WTC11 (cell line): Measurements from ENCODE around the gene MIGA1. TPM values are rescaled to one million over a fixed set of nuclear protein-coding genes. Genes with fewer than 3 reads are reported as not detected.

Experiments used
- ATAC-seq: fragments of 200-7000 bp; cut with Tn5 transposase; 2 replicates; pipeline ENCODE4 v1.10.0; 2021; ENCODE audit warnings: mild to moderate bottlenecking, moderate library complexity
- CTCF ChIA-PET: fragments of 300-600 bp; sonication (Branson Sonifier 250); formaldehyde crosslinking; loops from one replicate; lab custom pipeline; 2021; ENCODE audit warnings: antibody characterized with exemption; lab: Charles Lee
- POLR2A ChIA-PET: fragments of 350-600 bp; sonication (Branson Sonifier 250); formaldehyde crosslinking; loops from one replicate; lab custom pipeline; 2021; ENCODE audit warnings: antibody characterized with exemption; lab: Charles Lee
- DNase-seq: peaks from one replicate; pipeline ENCODE4 v3.0.0; 2021; ENCODE audit warnings: low spot score
- H3K27ac Mint-ChIP-seq: 2 replicates; pipeline ENCODE4 v1.8.0; 2021; ENCODE audit warnings: mixed read lengths
- H3K27me3 Mint-ChIP-seq: 2 replicates; pipeline ENCODE4 v1.8.0; 2021; ENCODE audit warnings: low read depth, mild to moderate bottlenecking, moderate library complexity, mixed read lengths
- H3K36me3 Mint-ChIP-seq: 2 replicates; pipeline ENCODE4 v1.8.0; 2021; ENCODE audit warnings: mixed read lengths
- H3K4me1 Mint-ChIP-seq: 2 replicates; pipeline ENCODE4 v1.8.0; 2022; ENCODE audit warnings: mixed read lengths
- H3K4me3 Mint-ChIP-seq: 2 replicates; pipeline ENCODE4 v1.8.0; 2021; ENCODE audit warnings: mild to moderate bottlenecking, moderate library complexity, mixed read lengths
- H3K9me3 Mint-ChIP-seq: 2 replicates; pipeline ENCODE4 v1.8.0; 2021; ENCODE audit warnings: mixed read lengths
- CREM ChIP-seq: sonication (generic); formaldehyde crosslinking; IDR thresholded peaks from 2 replicates; pipeline ENCODE4 v1.8.1; 2022; ENCODE audit warnings: mild to moderate bottlenecking, missing genetic modification reagents, moderate library complexity
- GABPB1 ChIP-seq: sonication (generic); formaldehyde crosslinking; IDR thresholded peaks from 2 replicates; pipeline ENCODE4 v1.8.1; 2023; ENCODE audit warnings: mild to moderate bottlenecking, missing genetic modification reagents
- GTF2I ChIP-seq: fragments of 250-450 bp; sonication (Bioruptor Pico); conservative IDR thresholded peaks from 2 replicates; pipeline ENCODE4 v1.4.0; 2021; ENCODE audit warnings: mild to moderate bottlenecking
- KAT7 ChIP-seq: sonication (generic); formaldehyde crosslinking; IDR thresholded peaks from 2 replicates; pipeline ENCODE4 v1.8.1; 2023; ENCODE audit warnings: missing genetic modification reagents, mild to moderate bottlenecking, borderline replicate concordance
- MXD4 ChIP-seq: fragments of 250-450 bp; sonication (Bioruptor Pico); IDR thresholded peaks from 2 replicates; pipeline ENCODE4 v1.8.0; 2021; ENCODE audit warnings: mild to moderate bottlenecking, moderate library complexity, borderline replicate concordance
- NFE2L1 ChIP-seq: sonication (generic); formaldehyde crosslinking; IDR thresholded peaks from 2 replicates; pipeline ENCODE4 v1.8.1; 2023; ENCODE audit warnings: missing genetic modification reagents
- NR2C2 ChIP-seq: sonication (generic); formaldehyde crosslinking; IDR thresholded peaks from 2 replicates; pipeline ENCODE4 v1.8.0; 2022; ENCODE audit warnings: mild to moderate bottlenecking, missing genetic modification reagents
- RELA ChIP-seq: sonication (generic); formaldehyde crosslinking; IDR thresholded peaks from 2 replicates; pipeline ENCODE4 v1.8.1; 2022; ENCODE audit warnings: missing genetic modification reagents, mild to moderate bottlenecking, borderline replicate concordance
- SOX15 ChIP-seq: fragments of 250-450 bp; sonication (Bioruptor Pico); IDR thresholded peaks from 2 replicates; pipeline ENCODE4 v1.9.0; 2021; ENCODE audit warnings: mild to moderate bottlenecking
- SP1 ChIP-seq: sonication (generic); formaldehyde crosslinking; conservative IDR thresholded peaks from 2 replicates; pipeline ENCODE4 v1.8.1; 2022; ENCODE audit warnings: missing genetic modification reagents
- ZNF263 ChIP-seq: sonication (generic); formaldehyde crosslinking; IDR thresholded peaks from 2 replicates; pipeline ENCODE4 v1.8.1; 2022; ENCODE audit warnings: low read depth, mild to moderate bottlenecking, moderate library complexity, missing genetic modification reagents
- ZNF396 ChIP-seq: fragments of 250-450 bp; sonication (Bioruptor Pico); IDR thresholded peaks from 2 replicates; pipeline ENCODE4 v1.8.0; 2021; ENCODE audit warnings: mild to moderate bottlenecking, moderate library complexity, borderline replicate concordance
- ZNF671 ChIP-seq: fragments of 250-450 bp; sonication (Bioruptor Pico); IDR thresholded peaks from 2 replicates; pipeline ENCODE4 v1.8.0; 2021; ENCODE audit warnings: mild to moderate bottlenecking
- total RNA-seq: library from RNA; stranded (reverse); gene quantifications from 3 replicates; pipeline ENCODE4 v1.2.3, GENCODE V29; 2021
- TF ChIP-seq, protein P1 (sequence below): sonication (generic); formaldehyde crosslinking; IDR thresholded peaks from 2 replicates; pipeline ENCODE4 v1.8.1; 2022; ENCODE audit warnings: mild to moderate bottlenecking, moderate library complexity, missing genetic modification reagents
- TF ChIP-seq, protein P2 (sequence below): sonication (generic); formaldehyde crosslinking; IDR thresholded peaks from 2 replicates; pipeline ENCODE4 v1.8.0; 2022; ENCODE audit warnings: missing genetic modification reagents
- TF ChIP-seq, protein P3 (sequence below): sonication (generic); formaldehyde crosslinking; IDR thresholded peaks from 2 replicates; pipeline ENCODE4 v1.8.1; 2023; ENCODE audit warnings: mild to moderate bottlenecking, missing genetic modification reagents, moderate library complexity
- TF ChIP-seq, protein P4 (sequence below): fragments of 250-450 bp; sonication (Bioruptor Pico); conservative IDR thresholded peaks from 2 replicates; pipeline ENCODE4 v1.9.0; 2021; ENCODE audit warnings: mild to moderate bottlenecking
- TF ChIP-seq, protein P5 (sequence below): sonication (generic); formaldehyde crosslinking; conservative IDR thresholded peaks from 2 replicates; pipeline ENCODE4 v1.8.1; 2023; ENCODE audit warnings: mild to moderate bottlenecking, low read depth, missing genetic modification reagents, moderate library complexity
- TF ChIP-seq, protein P6 (sequence below): fragments of 250-450 bp; sonication (Bioruptor Pico); IDR thresholded peaks from 2 replicates; pipeline ENCODE4 v1.9.0; 2021; ENCODE audit warnings: mild to moderate bottlenecking

Gene MIGA1
- total RNA-seq, 1 experiment from 2014 or later = 6.2 TPM

DNA sequence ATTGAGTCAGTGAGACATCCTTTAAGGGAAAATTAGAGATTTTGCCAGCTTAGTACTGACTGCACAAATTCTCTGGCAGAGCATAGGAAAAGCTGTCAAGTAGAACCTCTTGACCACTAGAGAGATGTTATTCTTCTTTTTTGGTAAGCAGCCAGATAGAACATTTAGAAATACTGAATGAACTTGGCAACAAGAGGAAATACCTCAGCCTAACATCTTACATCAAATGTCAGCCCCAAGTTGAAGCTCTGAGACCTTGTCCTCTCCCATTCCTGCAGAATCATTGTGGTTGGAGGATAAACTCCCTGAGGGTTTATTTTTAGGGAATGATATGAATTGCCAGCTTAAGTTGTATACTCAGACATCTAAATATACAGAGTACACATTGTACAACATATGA lies 53.5 kb downstream of the MIGA1 start (continued):
- TF ChIP-seq, protein P1, sequence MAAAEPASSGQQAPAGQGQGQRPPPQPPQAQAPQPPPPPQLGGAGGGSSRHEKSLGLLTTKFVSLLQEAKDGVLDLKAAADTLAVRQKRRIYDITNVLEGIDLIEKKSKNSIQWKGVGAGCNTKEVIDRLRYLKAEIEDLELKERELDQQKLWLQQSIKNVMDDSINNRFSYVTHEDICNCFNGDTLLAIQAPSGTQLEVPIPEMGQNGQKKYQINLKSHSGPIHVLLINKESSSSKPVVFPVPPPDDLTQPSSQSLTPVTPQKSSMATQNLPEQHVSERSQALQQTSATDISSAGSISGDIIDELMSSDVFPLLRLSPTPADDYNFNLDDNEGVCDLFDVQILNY = no peak
- TF ChIP-seq, protein P2, sequence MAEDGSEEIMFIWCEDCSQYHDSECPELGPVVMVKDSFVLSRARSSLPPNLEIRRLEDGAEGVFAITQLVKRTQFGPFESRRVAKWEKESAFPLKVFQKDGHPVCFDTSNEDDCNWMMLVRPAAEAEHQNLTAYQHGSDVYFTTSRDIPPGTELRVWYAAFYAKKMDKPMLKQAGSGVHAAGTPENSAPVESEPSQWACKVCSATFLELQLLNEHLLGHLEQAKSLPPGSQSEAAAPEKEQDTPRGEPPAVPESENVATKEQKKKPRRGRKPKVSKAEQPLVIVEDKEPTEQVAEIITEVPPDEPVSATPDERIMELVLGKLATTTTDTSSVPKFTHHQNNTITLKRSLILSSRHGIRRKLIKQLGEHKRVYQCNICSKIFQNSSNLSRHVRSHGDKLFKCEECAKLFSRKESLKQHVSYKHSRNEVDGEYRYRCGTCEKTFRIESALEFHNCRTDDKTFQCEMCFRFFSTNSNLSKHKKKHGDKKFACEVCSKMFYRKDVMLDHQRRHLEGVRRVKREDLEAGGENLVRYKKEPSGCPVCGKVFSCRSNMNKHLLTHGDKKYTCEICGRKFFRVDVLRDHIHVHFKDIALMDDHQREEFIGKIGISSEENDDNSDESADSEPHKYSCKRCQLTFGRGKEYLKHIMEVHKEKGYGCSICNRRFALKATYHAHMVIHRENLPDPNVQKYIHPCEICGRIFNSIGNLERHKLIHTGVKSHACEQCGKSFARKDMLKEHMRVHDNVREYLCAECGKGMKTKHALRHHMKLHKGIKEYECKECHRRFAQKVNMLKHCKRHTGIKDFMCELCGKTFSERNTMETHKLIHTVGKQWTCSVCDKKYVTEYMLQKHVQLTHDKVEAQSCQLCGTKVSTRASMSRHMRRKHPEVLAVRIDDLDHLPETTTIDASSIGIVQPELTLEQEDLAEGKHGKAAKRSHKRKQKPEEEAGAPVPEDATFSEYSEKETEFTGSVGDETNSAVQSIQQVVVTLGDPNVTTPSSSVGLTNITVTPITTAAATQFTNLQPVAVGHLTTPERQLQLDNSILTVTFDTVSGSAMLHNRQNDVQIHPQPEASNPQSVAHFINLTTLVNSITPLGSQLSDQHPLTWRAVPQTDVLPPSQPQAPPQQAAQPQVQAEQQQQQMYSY = no peak

DNA sequence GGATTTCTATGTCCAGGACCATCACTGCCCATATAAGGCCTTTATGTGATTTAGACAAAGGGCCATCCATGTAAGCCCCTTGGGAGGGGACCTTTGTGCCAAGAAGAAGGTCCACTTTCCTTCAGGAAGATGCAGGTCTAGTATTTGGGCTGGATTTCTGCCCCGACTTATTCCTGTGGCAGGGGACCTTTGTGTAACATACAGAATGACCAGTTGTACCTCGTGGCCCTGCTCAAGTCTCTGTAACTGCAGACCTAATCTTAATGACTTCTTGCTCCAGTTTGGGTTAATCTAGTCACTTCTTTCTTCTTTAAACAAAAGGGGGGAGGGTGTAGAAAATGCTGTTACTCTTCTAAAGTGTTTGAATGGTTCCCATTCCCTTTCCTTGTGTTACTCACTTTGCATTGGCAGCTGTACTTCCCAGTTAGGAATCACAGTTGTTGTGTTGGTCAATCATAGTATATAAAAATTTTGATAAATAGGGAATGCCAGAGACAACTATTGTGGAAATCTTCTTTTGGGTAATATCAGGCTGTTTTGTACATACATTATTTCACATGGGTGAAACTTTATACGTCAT lies 54.2 kb downstream of the MIGA1 start:
- POLR2A ChIA-PET = no interaction called here
- no peak for ATAC-seq
- H3K4me1 Mint-ChIP-seq = 0 out of 2 replicates have a peak, but pooled peaks cover 4% of the 10 kb centered on the region
- no peak for TF ChIP-seq ZNF263 (CRISPR knock-in tag)
- no peak for TF ChIP-seq KAT7 (CRISPR knock-in tag)
- TF ChIP-seq CREM (CRISPR knock-in tag) = no peak
- no peak for TF ChIP-seq NR2C2
- TF ChIP-seq, protein P3, sequence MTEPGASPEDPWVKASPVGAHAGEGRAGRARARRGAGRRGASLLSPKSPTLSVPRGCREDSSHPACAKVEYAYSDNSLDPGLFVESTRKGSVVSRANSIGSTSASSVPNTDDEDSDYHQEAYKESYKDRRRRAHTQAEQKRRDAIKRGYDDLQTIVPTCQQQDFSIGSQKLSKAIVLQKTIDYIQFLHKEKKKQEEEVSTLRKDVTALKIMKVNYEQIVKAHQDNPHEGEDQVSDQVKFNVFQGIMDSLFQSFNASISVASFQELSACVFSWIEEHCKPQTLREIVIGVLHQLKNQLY (CRISPR knock-in tag) = no peak
- TF ChIP-seq, protein P4, sequence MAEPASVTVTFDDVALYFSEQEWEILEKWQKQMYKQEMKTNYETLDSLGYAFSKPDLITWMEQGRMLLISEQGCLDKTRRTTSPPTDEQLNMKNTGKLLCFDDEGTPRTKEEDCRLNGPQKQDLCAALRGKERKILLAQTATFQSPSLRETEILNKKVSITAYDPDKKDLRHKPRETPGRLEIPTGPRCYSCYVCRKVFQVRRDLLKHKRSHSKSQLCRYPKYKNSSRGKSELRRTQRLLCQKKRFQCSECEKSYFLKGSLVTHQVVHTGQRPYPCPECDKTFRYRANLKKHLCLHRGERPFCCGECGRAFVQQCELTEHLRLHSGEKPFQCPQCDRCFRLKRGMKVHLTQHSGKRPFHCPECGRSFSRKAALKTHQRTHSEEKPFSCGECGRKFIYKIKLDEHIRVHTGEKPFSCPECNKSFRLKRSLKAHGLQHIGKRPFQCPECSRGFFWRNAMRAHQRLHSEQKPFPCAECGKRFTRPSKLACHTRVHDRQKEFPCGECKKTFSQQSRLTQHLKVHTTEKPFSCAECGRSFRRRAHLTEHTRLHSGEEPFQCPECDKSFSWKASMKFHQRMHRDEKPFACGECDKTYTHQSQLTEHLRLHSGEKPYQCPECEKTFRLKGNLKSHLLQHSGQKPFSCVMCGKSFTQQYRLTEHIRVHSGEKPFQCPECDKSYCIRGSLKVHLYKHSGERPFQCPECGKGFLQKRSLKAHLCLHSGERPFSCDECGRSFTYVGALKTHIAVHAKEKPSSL (CRISPR knock-in tag) = no peak
- TF ChIP-seq ZNF396 (CRISPR knock-in tag) = no peak
- TF ChIP-seq GTF2I (CRISPR knock-in tag) = no peak
- TF ChIP-seq GABPB1 (CRISPR knock-in tag) = no peak
- TF ChIP-seq RELA = no peak
- no peak for TF ChIP-seq SP1
- TF ChIP-seq, protein P5, sequence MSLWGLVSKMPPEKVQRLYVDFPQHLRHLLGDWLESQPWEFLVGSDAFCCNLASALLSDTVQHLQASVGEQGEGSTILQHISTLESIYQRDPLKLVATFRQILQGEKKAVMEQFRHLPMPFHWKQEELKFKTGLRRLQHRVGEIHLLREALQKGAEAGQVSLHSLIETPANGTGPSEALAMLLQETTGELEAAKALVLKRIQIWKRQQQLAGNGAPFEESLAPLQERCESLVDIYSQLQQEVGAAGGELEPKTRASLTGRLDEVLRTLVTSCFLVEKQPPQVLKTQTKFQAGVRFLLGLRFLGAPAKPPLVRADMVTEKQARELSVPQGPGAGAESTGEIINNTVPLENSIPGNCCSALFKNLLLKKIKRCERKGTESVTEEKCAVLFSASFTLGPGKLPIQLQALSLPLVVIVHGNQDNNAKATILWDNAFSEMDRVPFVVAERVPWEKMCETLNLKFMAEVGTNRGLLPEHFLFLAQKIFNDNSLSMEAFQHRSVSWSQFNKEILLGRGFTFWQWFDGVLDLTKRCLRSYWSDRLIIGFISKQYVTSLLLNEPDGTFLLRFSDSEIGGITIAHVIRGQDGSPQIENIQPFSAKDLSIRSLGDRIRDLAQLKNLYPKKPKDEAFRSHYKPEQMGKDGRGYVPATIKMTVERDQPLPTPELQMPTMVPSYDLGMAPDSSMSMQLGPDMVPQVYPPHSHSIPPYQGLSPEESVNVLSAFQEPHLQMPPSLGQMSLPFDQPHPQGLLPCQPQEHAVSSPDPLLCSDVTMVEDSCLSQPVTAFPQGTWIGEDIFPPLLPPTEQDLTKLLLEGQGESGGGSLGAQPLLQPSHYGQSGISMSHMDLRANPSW (CRISPR knock-in tag) = no peak
- TF ChIP-seq, protein P6, sequence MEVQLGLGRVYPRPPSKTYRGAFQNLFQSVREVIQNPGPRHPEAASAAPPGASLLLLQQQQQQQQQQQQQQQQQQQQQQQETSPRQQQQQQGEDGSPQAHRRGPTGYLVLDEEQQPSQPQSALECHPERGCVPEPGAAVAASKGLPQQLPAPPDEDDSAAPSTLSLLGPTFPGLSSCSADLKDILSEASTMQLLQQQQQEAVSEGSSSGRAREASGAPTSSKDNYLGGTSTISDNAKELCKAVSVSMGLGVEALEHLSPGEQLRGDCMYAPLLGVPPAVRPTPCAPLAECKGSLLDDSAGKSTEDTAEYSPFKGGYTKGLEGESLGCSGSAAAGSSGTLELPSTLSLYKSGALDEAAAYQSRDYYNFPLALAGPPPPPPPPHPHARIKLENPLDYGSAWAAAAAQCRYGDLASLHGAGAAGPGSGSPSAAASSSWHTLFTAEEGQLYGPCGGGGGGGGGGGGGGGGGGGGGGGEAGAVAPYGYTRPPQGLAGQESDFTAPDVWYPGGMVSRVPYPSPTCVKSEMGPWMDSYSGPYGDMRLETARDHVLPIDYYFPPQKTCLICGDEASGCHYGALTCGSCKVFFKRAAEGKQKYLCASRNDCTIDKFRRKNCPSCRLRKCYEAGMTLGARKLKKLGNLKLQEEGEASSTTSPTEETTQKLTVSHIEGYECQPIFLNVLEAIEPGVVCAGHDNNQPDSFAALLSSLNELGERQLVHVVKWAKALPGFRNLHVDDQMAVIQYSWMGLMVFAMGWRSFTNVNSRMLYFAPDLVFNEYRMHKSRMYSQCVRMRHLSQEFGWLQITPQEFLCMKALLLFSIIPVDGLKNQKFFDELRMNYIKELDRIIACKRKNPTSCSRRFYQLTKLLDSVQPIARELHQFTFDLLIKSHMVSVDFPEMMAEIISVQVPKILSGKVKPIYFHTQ (CRISPR knock-in tag) = no peak
- TF ChIP-seq MXD4 (CRISPR knock-in tag) = no peak
- TF ChIP-seq NFE2L1 (CRISPR knock-in tag) = no peak
- no peak for TF ChIP-seq SOX15
- no peak for TF ChIP-seq ZNF671 (CRISPR knock-in tag)
- H3K9me3 Mint-ChIP-seq = no peaks in the 10 kb centered on the region
- no peaks in the 10 kb centered on the region for H3K27me3 Mint-ChIP-seq
- no peak overlapping the region for H3K27ac Mint-ChIP-seq
- no peak for DNase-seq
- H3K36me3 Mint-ChIP-seq = no peaks in the 10 kb centered on the region; the same call in 1 of the 2 replicates
- no peak overlapping the region for H3K4me3 Mint-ChIP-seq
- CTCF ChIA-PET = no interaction called here
